GM19043 (cell line): ENCODE data around the gene LRRC75B.
A peak's percentile ranks its signal among the peaks of the same experiment; 100 is the strongest.
"Not testable (repeated sequence)": the region's sequence is repeated elsewhere in the genome, so short reads cannot be mapped to it uniquely, and the experiment has no call there.

Experiments used
- ATAC-seq: cut with Tn5 transposase; IDR thresholded peaks from one replicate; pipeline ENCODE4 v1.9.1; 2021; ENCODE audit warnings: low read depth; ENCODE audit not compliant: unreplicated experiment

The LRRC75B gene

GRCh38 chr22:24555165-24556039, 37.5 kb downstream of the LRRC75B start, which contains the start of gene SNRPD3:
SNRPD3 (plus strand) TSS chr22:24555999; CDS start chr22:24557675, 1,676 bp downstream.
- ATAC-seq: peak; percentile 67

GRCh38 chr22:24554313-24555164, 38.3 kb downstream of the LRRC75B start, which contains the start of gene GUCD1:
GUCD1 (minus strand) TSS chr22:24555138; CDS start chr22:24554991, 147 bp downstream.
- ATAC-seq: peak; percentile 17

- no peak for ATAC-seq
These were observed 39.1 kb downstream of the LRRC75B start for GRCh38 chr22:24553597-24554312.

- ATAC-seq: not testable (repeated sequence)
These were observed 40.2 kb downstream of the LRRC75B start for GRCh38 chr22:24552503-24553286.

- no peak for ATAC-seq
These were observed 41.9 kb downstream of the LRRC75B start for GRCh38 chr22:24550902-24551435.

- ATAC-seq: no peak
These were observed 42.6 kb downstream of the LRRC75B start for GRCh38 chr22:24550028-24550901.

GRCh38 chr22:24548812-24549211, 44.1 kb downstream of the LRRC75B start:
- no peak for ATAC-seq

- ATAC-seq: no peak
These were observed 49.1 kb downstream of the LRRC75B start for GRCh38 chr22:24543679-24544243.

GRCh38 chr22:24543185-24543601, 49.7 kb downstream of the LRRC75B start:
- no peak for ATAC-seq

- no peak for ATAC-seq
These were observed 50.2 kb downstream of the LRRC75B start for GRCh38 chr22:24542641-24543040.

GRCh38 chr22:24541681-24542515, 51.0 kb downstream of the LRRC75B start:
- ATAC-seq: no peak

- ATAC-seq: no peak
These were observed 52.4 kb downstream of the LRRC75B start for GRCh38 chr22:24540470-24540869.

- no peak for ATAC-seq
These were observed 56.8 kb downstream of the LRRC75B start for GRCh38 chr22:24536089-24536488.
